Activated T-helper 1 cell treated with anti-CD3 and anti-CD28 coated beads, Interleukin-12 subunit alpha, Interleukin-12 subunit beta, Interleukin-2, Interleukin-4 antibody, amounts not matched to agents 30 ng/mL and 10 ng/mL and 1 ng/mL, durations not matched to agents 14 hours and 24 hours and 36 hours (primary cell): ENCODE data around the gene RASAL2. TPM values are rescaled to one million over a fixed set of nuclear protein-coding genes. Genes with fewer than 3 reads are reported as not detected.
"Not testable (repeated sequence)": the region's sequence is repeated elsewhere in the genome, so short reads cannot be mapped to it uniquely, and the experiment has no call there.

Experiments used
- DNase-seq: peaks from one replicate; pipeline ENCODE4 v3.0.0; 2021; ENCODE audit warnings: low spot score
- H3K27ac Mint-ChIP-seq: one replicate; pipeline ENCODE4 v1.8.0; 2021; ENCODE audit warnings: mild to moderate bottlenecking, mixed read lengths
- H3K27me3 Mint-ChIP-seq: one replicate; pipeline ENCODE4 v1.8.0; 2022; ENCODE audit warnings: mild to moderate bottlenecking, moderate library complexity, mixed read lengths; ENCODE audit not compliant: insufficient read depth
- H3K36me3 Mint-ChIP-seq: one replicate; pipeline ENCODE4 v1.8.0; 2021; ENCODE audit warnings: low read depth, mixed read lengths
- H3K4me1 Mint-ChIP-seq: one replicate; pipeline ENCODE4 v1.8.0; 2021; ENCODE audit warnings: low read depth, mixed read lengths
- H3K4me3 Mint-ChIP-seq: one replicate; pipeline ENCODE4 v1.8.0; 2021; ENCODE audit warnings: mild to moderate bottlenecking, moderate library complexity, mixed read lengths
- H3K9me3 Mint-ChIP-seq: one replicate; pipeline ENCODE4 v1.8.0; 2021; ENCODE audit warnings: mixed read lengths
- intact Hi-C: fragments of 100-400 bp; cut with micrococcal nuclease; formaldehyde crosslinking; loops from one replicate; pipeline ENCODE4 v1.15.1; 2024
- total RNA-seq: library from RNA; stranded (reverse); gene quantifications from 2 replicates; pipeline ENCODE4 v1.2.3, GENCODE V29; 2022

Gene RASAL2
- total RNA-seq, 1 donor from 2014 or later = not detected

GRCh38 chr1:178208269-178208856 lies 114.5 kb downstream of the RASAL2 start:
- DNase-seq, intact Hi-C loops, H3K4me3 Mint-ChIP-seq, H3K4me1 Mint-ChIP-seq, H3K36me3 Mint-ChIP-seq, H3K27me3 Mint-ChIP-seq, H3K27ac Mint-ChIP-seq: not testable (repeated sequence)
- peaks cover 40% of the 10 kb centered on the region for H3K9me3 Mint-ChIP-seq

GRCh38 chr1:178209935-178210334 lies 116.0 kb downstream of the RASAL2 start:
- no peaks in the 10 kb centered on the region for H3K4me1 Mint-ChIP-seq
- H3K27ac Mint-ChIP-seq = no peak overlapping the region
- no peak overlapping the region for H3K4me3 Mint-ChIP-seq
- H3K27me3 Mint-ChIP-seq = no peaks in the 10 kb centered on the region
- H3K9me3 Mint-ChIP-seq = peaks cover 36% of the 10 kb centered on the region
- intact Hi-C loops = no loop called here
- H3K36me3 Mint-ChIP-seq = no peaks in the 10 kb centered on the region
- DNase-seq = no peak

- Mint-ChIP-seq H3K27me3 (no peaks in the 10 kb centered on the region), H3K4me3 (no peak overlapping the region), H3K36me3 (no peaks in the 10 kb centered on the region), H3K9me3 (no peaks in the 10 kb centered on the region), H3K27ac (no peak overlapping the region), H3K4me1 (no peaks in the 10 kb centered on the region)
- intact Hi-C loops = no loop called here
- DNase-seq = no peak
Observed at GRCh38 chr1:178218550-178218949, 124.6 kb downstream of the RASAL2 start.

GRCh38 chr1:178220094-178220493 lies 126.2 kb downstream of the RASAL2 start:
- no peak overlapping the region for H3K4me3 Mint-ChIP-seq
- H3K9me3 Mint-ChIP-seq = no peaks in the 10 kb centered on the region
- intact Hi-C loops = no loop called here
- H3K27me3 Mint-ChIP-seq = no peaks in the 10 kb centered on the region
- H3K27ac Mint-ChIP-seq = no peak overlapping the region
- no peaks in the 10 kb centered on the region for H3K36me3 Mint-ChIP-seq
- no peak for DNase-seq
- no peaks in the 10 kb centered on the region for H3K4me1 Mint-ChIP-seq

- H3K27ac Mint-ChIP-seq = no peak overlapping the region
Observed at GRCh38 chr1:178223289-178223688, 129.4 kb downstream of the RASAL2 start.

GRCh38 chr1:178224358-178224757 lies 130.5 kb downstream of the RASAL2 start:
- intact Hi-C loops = no loop called here
- Mint-ChIP-seq H3K4me3 (no peak overlapping the region), H3K27ac (no peak overlapping the region), H3K36me3 (no peaks in the 10 kb centered on the region), H3K9me3 (no peaks in the 10 kb centered on the region), H3K27me3 (no peaks in the 10 kb centered on the region), H3K4me1 (no peaks in the 10 kb centered on the region)
- DNase-seq = no peak

More at GRCh38 chr1:178223289-178223688, 129.4 kb downstream of the RASAL2 start:
- Mint-ChIP-seq H3K36me3 (no peaks in the 10 kb centered on the region), H3K4me1 (no peaks in the 10 kb centered on the region), H3K9me3 (no peaks in the 10 kb centered on the region), H3K27me3 (no peaks in the 10 kb centered on the region), H3K4me3 (no peak overlapping the region)
- no peak for DNase-seq
- intact Hi-C loops = no loop called here

- intact Hi-C loops = no loop called here
Observed at GRCh38 chr1:178230881-178231409, 137.0 kb downstream of the RASAL2 start.

GRCh38 chr1:178232108-178232507 lies 138.2 kb downstream of the RASAL2 start:
- no peak overlapping the region for H3K27ac Mint-ChIP-seq
- intact Hi-C loops = no loop called here
- no peaks in the 10 kb centered on the region for H3K9me3 Mint-ChIP-seq
- H3K27me3 Mint-ChIP-seq = no peaks in the 10 kb centered on the region
- no peak overlapping the region for H3K4me3 Mint-ChIP-seq
- H3K36me3 Mint-ChIP-seq = no peaks in the 10 kb centered on the region
- no peaks in the 10 kb centered on the region for H3K4me1 Mint-ChIP-seq
- DNase-seq = no peak

More at GRCh38 chr1:178230881-178231409, 137.0 kb downstream of the RASAL2 start:
- H3K27ac Mint-ChIP-seq = no peak overlapping the region
- H3K4me3 Mint-ChIP-seq = no peak overlapping the region
- no peaks in the 10 kb centered on the region for H3K36me3 Mint-ChIP-seq
- no peaks in the 10 kb centered on the region for H3K9me3 Mint-ChIP-seq
- no peaks in the 10 kb centered on the region for H3K4me1 Mint-ChIP-seq
- H3K27me3 Mint-ChIP-seq = no peaks in the 10 kb centered on the region
- DNase-seq = no peak

GRCh38 chr1:178232949-178233348 lies 139.0 kb downstream of the RASAL2 start:
- no peak for DNase-seq
- H3K27ac Mint-ChIP-seq = no peak overlapping the region
- H3K27me3 Mint-ChIP-seq = no peaks in the 10 kb centered on the region
- no peaks in the 10 kb centered on the region for H3K4me1 Mint-ChIP-seq
- no peak overlapping the region for H3K4me3 Mint-ChIP-seq
- no peaks in the 10 kb centered on the region for H3K9me3 Mint-ChIP-seq
- H3K36me3 Mint-ChIP-seq = no peaks in the 10 kb centered on the region
- intact Hi-C loops = no loop called here

GRCh38 chr1:178237121-178237520 lies 143.2 kb downstream of the RASAL2 start:
- H3K9me3 Mint-ChIP-seq = no peaks in the 10 kb centered on the region
- no peaks in the 10 kb centered on the region for H3K36me3 Mint-ChIP-seq
- no peaks in the 10 kb centered on the region for H3K27me3 Mint-ChIP-seq
- intact Hi-C loops = no loop called here
- H3K4me3 Mint-ChIP-seq = no peak overlapping the region
- H3K4me1 Mint-ChIP-seq = no peaks in the 10 kb centered on the region
- no peak for DNase-seq
- H3K27ac Mint-ChIP-seq = no peak overlapping the region

GRCh38 chr1:178238722-178239510 lies 145.0 kb downstream of the RASAL2 start:
- H3K4me1 Mint-ChIP-seq = no peaks in the 10 kb centered on the region
- H3K9me3 Mint-ChIP-seq = no peaks in the 10 kb centered on the region
- H3K4me3 Mint-ChIP-seq = no peak overlapping the region
- DNase-seq = no peak
- no peak overlapping the region for H3K27ac Mint-ChIP-seq
- intact Hi-C loops = no loop called here
- H3K36me3 Mint-ChIP-seq = no peaks in the 10 kb centered on the region
- no peaks in the 10 kb centered on the region for H3K27me3 Mint-ChIP-seq

- Mint-ChIP-seq H3K27ac (no peak overlapping the region), H3K36me3 (no peaks in the 10 kb centered on the region), H3K27me3 (no peaks in the 10 kb centered on the region), H3K4me1 (no peaks in the 10 kb centered on the region), H3K9me3 (no peaks in the 10 kb centered on the region), H3K4me3 (no peak overlapping the region)
- intact Hi-C loops = no loop called here
- DNase-seq = no peak
Observed at GRCh38 chr1:178241057-178241456, 147.2 kb downstream of the RASAL2 start.

GRCh38 chr1:178241837-178242236 lies 147.9 kb downstream of the RASAL2 start:
- no peak for DNase-seq
- H3K4me3 Mint-ChIP-seq = no peak overlapping the region
- H3K9me3 Mint-ChIP-seq = no peaks in the 10 kb centered on the region
- H3K36me3 Mint-ChIP-seq = no peaks in the 10 kb centered on the region
- intact Hi-C loops = no loop called here
- no peaks in the 10 kb centered on the region for H3K4me1 Mint-ChIP-seq
- H3K27ac Mint-ChIP-seq = no peak overlapping the region
- H3K27me3 Mint-ChIP-seq = no peaks in the 10 kb centered on the region
